HFFc6 (cell line): ENCODE measurements around the gene ECHDC1. TPM values are rescaled to one million over a fixed set of nuclear protein-coding genes. Genes with fewer than 3 reads are reported as not detected.

Experiments used
- DNase-seq: peaks from one replicate; pipeline ENCODE4 v3.0.0-alpha.2; 2018
- H3K27ac Mint-ChIP-seq: 2 replicates; pipeline ENCODE4 v1.8.0; 2020; ENCODE audit warnings: mild to moderate bottlenecking, mixed read lengths
- H3K27me3 Mint-ChIP-seq: 2 replicates; pipeline ENCODE4 v1.8.0; 2021; ENCODE audit warnings: mild to moderate bottlenecking, moderate library complexity, mixed read lengths; ENCODE audit not compliant: insufficient read depth
- H3K36me3 Mint-ChIP-seq: 2 replicates; pipeline ENCODE4 v1.8.0; 2021; ENCODE audit warnings: low read depth, mixed read lengths
- H3K4me1 Mint-ChIP-seq: 2 replicates; pipeline ENCODE4 v1.8.0; 2020; ENCODE audit warnings: low read depth, mixed read lengths
- H3K4me3 Mint-ChIP-seq: 2 replicates; pipeline ENCODE4 v1.8.0; 2020; ENCODE audit warnings: mild to moderate bottlenecking, moderate library complexity, mixed read lengths
- H3K9me3 Mint-ChIP-seq: 2 replicates; pipeline ENCODE4 v1.8.0; 2020; ENCODE audit warnings: mild to moderate bottlenecking, mixed read lengths
- CTCF ChIP-seq: fragments of 200-600 bp; sonication (generic); IDR thresholded peaks from 2 replicates; pipeline ENCODE4 v1.5.0; 2021; ENCODE audit warnings: antibody characterized with exemption, mild to moderate bottlenecking
- total RNA-seq, 6 experiments: library from RNA; stranded (reverse); fragmentation: NEBNext Ultra II Directional; extraction: Animal tissue kit (Norgen Biotek cat#: 25700); gene quantifications; 2 replicates in 1 of 6; 3 replicates in 5 of 6; pipeline ENCODE4 v1.2.3, GENCODE V29; 2021

Gene ECHDC1
- total RNA-seq, 6 experiments from 2014 or later = 62.2 to 69.9 (median 65.9) TPM

- TF ChIP-seq CTCF = no peak
- no peak for DNase-seq
- Mint-ChIP-seq H3K4me3 (no peak overlapping the region), H3K27me3 (no peaks in the 10 kb centered on the region; the same call in 1 of the 2 replicates), H3K27ac (no peak overlapping the region), H3K9me3 (no peaks in the 10 kb centered on the region), H3K4me1 (peaks cover 32% of the 10 kb centered on the region), H3K36me3 (peaks cover 39% of the 10 kb centered on the region)
Observed at GRCh38 chr6:127291495-127291894, 51.9 kb downstream of the ECHDC1 start.

DNA sequence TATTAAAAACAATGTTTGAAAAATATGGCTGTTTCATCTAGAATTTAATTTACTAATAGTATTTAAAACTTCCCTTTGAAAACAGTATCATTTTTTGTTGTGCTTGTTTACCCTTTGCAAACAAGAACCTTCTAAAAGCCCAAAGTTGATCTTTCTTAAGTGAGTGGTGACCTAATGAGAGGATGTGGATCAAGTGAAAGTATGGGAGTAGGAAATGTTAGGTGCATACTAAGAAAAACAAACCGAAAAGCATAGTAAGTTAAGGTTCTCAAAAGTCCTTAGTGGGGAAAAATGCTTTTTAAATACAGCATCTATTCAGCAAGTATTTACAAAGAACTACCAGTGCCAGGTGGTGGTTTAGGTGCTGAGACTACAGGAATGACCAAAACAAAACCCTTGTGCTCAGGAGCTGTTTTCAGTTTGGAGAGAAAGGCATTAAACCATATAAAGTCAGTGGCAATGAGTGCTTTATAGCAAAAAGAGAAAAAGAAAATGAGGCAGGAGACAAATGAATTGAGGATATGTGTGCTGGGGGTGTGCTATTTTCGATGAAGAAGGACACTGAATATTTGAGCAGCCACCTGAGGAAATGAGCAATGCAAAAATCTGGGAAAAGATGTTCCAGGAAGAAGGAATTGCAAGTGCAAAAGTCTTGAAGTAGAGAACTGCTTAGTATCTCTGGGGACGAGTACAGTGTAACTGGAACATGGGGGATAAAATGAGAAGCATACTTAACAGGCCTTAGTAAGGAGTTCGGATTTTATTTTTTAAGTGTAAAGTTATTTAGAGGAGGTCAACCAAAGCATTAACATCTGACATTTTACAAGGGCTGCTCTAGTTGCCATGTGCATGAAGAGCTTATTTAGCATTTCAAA is 52.8 kb downstream of the ECHDC1 start:
- Mint-ChIP-seq H3K4me3 (no peak overlapping the region), H3K27ac (0 out of 2 replicates have a peak overlapping the region, but pooled peaks have one; percentile 26), H3K36me3 (peaks cover 45% of the 10 kb centered on the region), H3K27me3 (no peaks in the 10 kb centered on the region), H3K9me3 (no peaks in the 10 kb centered on the region), H3K4me1 (peaks cover 32% of the 10 kb centered on the region)
- DNase-seq = no peak
- TF ChIP-seq CTCF = no peak

- peak overlapping the region; percentile 26; the same call in 1 of the 2 replicates for H3K27ac Mint-ChIP-seq
- no peak for TF ChIP-seq CTCF
- peaks cover 32% of the 10 kb centered on the region for H3K4me1 Mint-ChIP-seq
- H3K9me3 Mint-ChIP-seq = no peaks in the 10 kb centered on the region
- no peak for DNase-seq
- H3K36me3 Mint-ChIP-seq = peaks cover 49% of the 10 kb centered on the region
- H3K4me3 Mint-ChIP-seq = no peak overlapping the region
- no peaks in the 10 kb centered on the region; the same call in 1 of the 2 replicates for H3K27me3 Mint-ChIP-seq
Observed at GRCh38 chr6:127289934-127290333, 53.5 kb downstream of the ECHDC1 start.

DNA sequence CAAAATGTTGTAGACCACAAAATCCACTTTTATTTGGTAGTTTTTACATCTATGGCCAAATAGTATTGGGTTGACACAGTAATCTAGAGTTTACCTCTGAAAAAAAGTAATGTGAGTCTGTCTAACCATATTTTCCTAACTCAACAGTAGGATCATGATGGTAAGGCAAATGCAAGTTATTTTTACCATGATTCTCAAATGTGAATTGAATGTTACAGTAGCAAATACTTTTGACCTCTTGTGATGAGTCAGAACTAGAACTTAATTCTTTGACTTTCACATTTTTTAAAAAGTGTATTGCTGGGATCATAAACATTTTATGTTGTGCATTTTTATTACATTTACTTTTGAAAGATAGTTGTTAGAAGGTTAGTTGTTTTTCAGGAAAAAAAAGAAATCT is 54.7 kb downstream of the ECHDC1 start:
- H3K4me1 Mint-ChIP-seq = peaks cover 32% of the 10 kb centered on the region
- H3K4me3 Mint-ChIP-seq = no peak overlapping the region
- no peaks in the 10 kb centered on the region for H3K9me3 Mint-ChIP-seq
- no peak for TF ChIP-seq CTCF
- H3K27me3 Mint-ChIP-seq = no peaks in the 10 kb centered on the region; the same call in 1 of the 2 replicates
- peaks cover 41% of the 10 kb centered on the region for H3K36me3 Mint-ChIP-seq
- no peak for DNase-seq
- H3K27ac Mint-ChIP-seq = peak overlapping the region; percentile 31; the same call in 1 of the 2 replicates

GRCh38 chr6:127282184-127282583 is 61.2 kb downstream of the ECHDC1 start:
- TF ChIP-seq CTCF = no peak
- DNase-seq = no peak
- H3K4me1 Mint-ChIP-seq = no peaks in the 10 kb centered on the region; the same call in 1 of the 2 replicates
- H3K27ac Mint-ChIP-seq = no peak overlapping the region
- peaks cover 33% of the 10 kb centered on the region for H3K36me3 Mint-ChIP-seq
- H3K4me3 Mint-ChIP-seq = no peak overlapping the region
- no peaks in the 10 kb centered on the region for H3K9me3 Mint-ChIP-seq
- no peaks in the 10 kb centered on the region; the same call in 1 of the 2 replicates for H3K27me3 Mint-ChIP-seq
